Measurements from ENCODE around the gene GEMIN7. TPM values are rescaled to one million over a fixed set of nuclear protein-coding genes. Genes with fewer than 3 reads are reported as not detected.

Gene GEMIN7
- total and polyA plus RNA-seq, 12 donors: 10.7 to 38.2 (median 14.8) TPM

DNA sequence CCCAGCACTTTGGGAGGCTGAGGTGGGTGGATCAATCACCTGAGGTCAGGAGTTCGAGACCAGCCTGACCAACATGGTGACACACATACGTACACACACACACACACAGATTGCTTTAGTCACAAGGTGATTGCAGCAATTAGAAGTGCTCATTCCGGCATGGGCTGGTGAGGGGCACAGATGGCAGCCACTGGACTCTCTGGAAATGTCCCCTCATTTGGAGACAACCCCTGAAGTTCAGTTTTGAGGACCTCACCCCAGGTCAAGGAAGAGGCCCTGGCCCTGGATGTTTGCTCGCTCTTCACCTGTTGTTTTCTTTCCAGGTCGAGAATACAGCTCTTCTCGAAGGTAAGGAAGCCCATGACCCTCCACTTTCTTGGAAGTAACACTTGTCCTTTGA lies 8.8 kb upstream of the GEMIN7 start:
- peaks cover 0 to 76% (median 42%) of the 10 kb centered on the region in 9 donors for H3K36me3 ChIP-seq
- ATAC-seq (no peak), DNase-seq (no peak)
- no peaks in the 10 kb centered on the region for H3K9me3 ChIP-seq
- intact Hi-C loops (cut with DNase I): no loop called here
- no peak overlapping the region for H3K27ac ChIP-seq
- peaks cover 0 to 7% (median 0%) of the 10 kb centered on the region in 9 donors for H3K4me1 ChIP-seq
- 91 to 95% methylated on average over 6 of the region's 6 CpGs for WGBS, 2 donors
- no peak overlapping the region for H3K4me3 ChIP-seq
- TF ChIP-seq, protein P1, sequence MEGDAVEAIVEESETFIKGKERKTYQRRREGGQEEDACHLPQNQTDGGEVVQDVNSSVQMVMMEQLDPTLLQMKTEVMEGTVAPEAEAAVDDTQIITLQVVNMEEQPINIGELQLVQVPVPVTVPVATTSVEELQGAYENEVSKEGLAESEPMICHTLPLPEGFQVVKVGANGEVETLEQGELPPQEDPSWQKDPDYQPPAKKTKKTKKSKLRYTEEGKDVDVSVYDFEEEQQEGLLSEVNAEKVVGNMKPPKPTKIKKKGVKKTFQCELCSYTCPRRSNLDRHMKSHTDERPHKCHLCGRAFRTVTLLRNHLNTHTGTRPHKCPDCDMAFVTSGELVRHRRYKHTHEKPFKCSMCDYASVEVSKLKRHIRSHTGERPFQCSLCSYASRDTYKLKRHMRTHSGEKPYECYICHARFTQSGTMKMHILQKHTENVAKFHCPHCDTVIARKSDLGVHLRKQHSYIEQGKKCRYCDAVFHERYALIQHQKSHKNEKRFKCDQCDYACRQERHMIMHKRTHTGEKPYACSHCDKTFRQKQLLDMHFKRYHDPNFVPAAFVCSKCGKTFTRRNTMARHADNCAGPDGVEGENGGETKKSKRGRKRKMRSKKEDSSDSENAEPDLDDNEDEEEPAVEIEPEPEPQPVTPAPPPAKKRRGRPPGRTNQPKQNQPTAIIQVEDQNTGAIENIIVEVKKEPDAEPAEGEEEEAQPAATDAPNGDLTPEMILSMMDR (IDR thresholded peaks at IDR 0.05): no peak
- no peaks in the 10 kb centered on the region for H3K27me3 ChIP-seq

DNA sequence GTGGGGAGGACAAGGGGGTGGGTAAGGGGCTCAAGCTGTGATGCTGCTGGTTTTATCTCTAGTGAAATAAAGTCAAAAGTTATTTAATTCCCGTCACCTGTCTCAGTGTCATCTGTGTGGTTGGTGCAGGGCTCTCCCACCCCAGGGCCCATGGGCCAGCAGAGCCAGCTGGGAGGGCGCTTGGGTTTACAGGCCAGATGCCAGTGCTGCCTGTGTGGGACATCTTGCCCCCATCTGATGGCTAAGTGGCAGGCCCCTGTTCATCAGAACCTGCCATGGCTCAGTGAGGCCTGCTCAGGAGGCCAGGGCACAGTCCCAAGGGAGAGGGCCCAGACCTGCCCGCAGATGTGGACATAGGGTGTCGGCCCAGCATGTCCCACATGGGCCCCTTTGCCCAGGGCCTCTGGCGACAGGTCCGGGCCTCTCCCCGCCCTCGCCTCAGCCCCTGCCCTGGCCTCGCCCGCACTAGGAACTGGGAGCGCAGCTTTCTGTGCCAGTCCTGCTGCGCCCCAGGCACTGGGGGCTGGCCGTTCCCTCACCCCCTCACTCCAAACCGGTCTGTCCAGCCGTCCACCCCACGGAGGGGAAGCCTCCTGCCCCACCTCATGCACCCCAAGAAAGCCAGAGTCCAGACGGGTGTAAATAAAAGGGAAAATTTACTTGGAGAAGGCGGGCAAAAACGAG lies 8.1 kb upstream of the GEMIN7 start:
- intact Hi-C loops (cut with DNase I): no loop called here
- H3K27ac ChIP-seq: no peak overlapping the region
- H3K27me3 ChIP-seq: no peaks in the 10 kb centered on the region
- WGBS, 2 donors: 92 to 93% methylated on average over 19 of the region's 19 CpGs
- peaks cover 0 to 13% (median 5%) of the 10 kb centered on the region in 9 donors for H3K4me1 ChIP-seq
- DNase-seq: no peak
- no peak for ATAC-seq
- peaks cover 0 to 68% (median 42%) of the 10 kb centered on the region in 9 donors for H3K36me3 ChIP-seq
- TF ChIP-seq, protein P1 (IDR thresholded peaks at IDR 0.05): no peak
- no peaks in the 10 kb centered on the region for H3K9me3 ChIP-seq
- H3K4me3 ChIP-seq: no peak overlapping the region

DNA sequence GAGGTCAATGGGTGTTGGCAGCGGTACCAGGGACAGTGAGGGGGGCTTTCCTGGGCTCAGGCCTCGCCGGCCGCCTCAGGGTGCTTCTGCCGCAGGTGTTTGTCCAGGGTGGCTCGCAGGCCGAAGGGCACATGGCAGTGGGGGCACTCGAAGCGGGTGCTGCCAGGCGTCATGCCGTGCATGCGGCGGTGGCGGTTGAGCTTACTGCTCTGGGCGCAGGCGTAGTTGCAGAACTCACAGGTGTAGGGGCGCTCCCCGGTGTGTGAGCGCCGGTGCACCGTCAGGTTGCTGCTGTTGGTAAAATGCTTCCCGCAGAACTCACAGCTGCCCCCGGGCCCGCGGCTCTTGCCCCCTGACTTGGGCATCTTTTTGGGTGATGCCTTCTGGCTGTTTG lies 7.5 kb upstream of the GEMIN7 start:
- Histone ChIP-seq H3K9me3 (no peaks in the 10 kb centered on the region), H3K4me1 (peaks cover 0 to 16% (median 9%) of the 10 kb centered on the region in 9 donors), H3K4me3 (no peak overlapping the region), H3K27me3 (no peaks in the 10 kb centered on the region), H3K27ac (no peak overlapping the region), H3K36me3 (peaks cover 0 to 62% (median 42%) of the 10 kb centered on the region in 9 donors)
- WGBS, 2 donors: 94 to 96% methylated on average over 23 to 25 of the region's 25 CpGs
- no peak for DNase-seq
- ATAC-seq: no peak
- intact Hi-C loops (cut with DNase I): no loop called here
- TF ChIP-seq, protein P1 (IDR thresholded peaks at IDR 0.05): no peak

DNA sequence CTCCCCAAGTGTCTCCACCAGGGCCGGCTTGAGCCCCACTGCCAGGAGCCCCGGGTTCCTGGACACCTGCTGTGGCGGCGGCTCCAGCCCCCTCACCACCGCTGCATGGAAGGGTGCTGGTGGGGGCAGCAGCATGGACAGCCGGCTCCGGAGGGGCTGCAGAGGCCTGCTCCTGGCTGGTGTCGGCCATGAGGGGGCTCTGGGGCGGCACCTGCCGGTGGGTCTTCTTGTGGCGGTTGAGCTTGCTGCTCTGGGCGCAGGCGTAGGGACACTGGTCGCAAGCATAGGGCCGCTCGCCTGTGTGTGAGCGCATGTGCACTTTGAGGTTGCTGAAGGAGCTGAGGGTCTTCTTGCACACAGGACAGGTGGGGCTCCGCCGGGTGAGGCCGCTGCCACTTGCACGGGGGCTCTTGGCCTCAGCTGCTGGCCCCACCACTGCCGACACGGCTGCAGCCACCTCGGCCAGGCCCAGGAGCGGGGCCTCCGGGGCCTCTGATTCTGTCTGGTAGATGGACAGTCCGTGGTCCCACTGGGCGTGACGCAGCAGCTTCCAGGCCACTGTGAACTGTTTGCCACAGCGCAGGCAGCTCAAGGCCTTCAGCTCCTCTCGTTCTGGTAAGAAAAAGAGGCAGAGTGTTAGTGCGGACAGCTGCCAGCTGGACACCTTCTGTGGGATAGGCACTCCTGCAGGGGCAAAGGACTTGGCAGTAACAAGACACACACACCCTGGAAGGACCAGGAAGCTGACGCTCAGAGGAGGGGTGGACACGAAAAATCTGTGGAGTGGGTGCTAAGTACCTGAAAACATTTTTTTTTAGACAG lies 6.9 kb upstream of the GEMIN7 start:
- Histone ChIP-seq H3K4me1 (peaks cover 0 to 23% (median 13%) of the 10 kb centered on the region in 9 donors), H3K4me3 (no peak overlapping the region), H3K9me3 (no peaks in the 10 kb centered on the region), H3K36me3 (peaks cover 0 to 56% (median 37%) of the 10 kb centered on the region in 9 donors), H3K27me3 (no peaks in the 10 kb centered on the region), H3K27ac (no peak overlapping the region)
- intact Hi-C loops (cut with DNase I): no loop called here
- no peak for DNase-seq
- TF ChIP-seq, protein P1 (IDR thresholded peaks at IDR 0.05): no peak
- WGBS, 2 donors: 87 to 88% methylated on average over 34 of the region's 34 CpGs
- no peak for ATAC-seq

Data from heart right ventricle (tissue), 16 donors.